Measurements from ENCODE around the gene EXOC1.

Gene EXOC1

DNA sequence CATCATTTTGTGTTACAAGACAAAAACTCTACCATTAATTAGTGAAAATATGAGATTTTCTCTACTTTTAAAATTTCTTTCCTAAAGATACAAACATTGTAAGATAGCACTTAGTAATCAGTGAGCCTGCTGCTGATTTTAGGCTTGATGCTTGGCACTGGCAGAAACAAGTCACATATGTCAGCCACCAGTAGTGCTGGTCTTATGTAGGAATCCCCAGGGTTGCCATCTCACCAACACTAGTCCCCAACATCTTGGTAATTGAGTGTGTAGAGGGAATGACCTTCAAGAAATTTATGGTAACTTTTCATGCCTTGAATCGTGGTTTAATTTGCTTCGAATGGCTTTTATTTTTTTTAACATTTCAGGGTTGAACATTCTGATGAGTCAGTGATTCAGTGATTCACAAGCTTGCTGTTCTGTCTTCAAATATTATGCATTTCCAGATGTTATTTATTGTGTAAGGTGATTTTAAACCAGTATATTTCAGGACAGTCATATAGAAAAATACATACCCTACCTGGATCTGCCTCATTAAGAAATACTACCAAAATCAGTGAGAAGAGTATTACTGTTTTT lies 11.9 kb downstream of the EXOC1 start:
- TF ChIP-seq, protein P1, sequence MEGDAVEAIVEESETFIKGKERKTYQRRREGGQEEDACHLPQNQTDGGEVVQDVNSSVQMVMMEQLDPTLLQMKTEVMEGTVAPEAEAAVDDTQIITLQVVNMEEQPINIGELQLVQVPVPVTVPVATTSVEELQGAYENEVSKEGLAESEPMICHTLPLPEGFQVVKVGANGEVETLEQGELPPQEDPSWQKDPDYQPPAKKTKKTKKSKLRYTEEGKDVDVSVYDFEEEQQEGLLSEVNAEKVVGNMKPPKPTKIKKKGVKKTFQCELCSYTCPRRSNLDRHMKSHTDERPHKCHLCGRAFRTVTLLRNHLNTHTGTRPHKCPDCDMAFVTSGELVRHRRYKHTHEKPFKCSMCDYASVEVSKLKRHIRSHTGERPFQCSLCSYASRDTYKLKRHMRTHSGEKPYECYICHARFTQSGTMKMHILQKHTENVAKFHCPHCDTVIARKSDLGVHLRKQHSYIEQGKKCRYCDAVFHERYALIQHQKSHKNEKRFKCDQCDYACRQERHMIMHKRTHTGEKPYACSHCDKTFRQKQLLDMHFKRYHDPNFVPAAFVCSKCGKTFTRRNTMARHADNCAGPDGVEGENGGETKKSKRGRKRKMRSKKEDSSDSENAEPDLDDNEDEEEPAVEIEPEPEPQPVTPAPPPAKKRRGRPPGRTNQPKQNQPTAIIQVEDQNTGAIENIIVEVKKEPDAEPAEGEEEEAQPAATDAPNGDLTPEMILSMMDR (conservative IDR thresholded peaks at IDR 0.05; ENCODE audit: low read depth), result no peak
- H3K27ac ChIP-seq, result no peak overlapping the region
- ChIA-PET CTCF (interaction anchor here (0.5 kb wide), 1 partner anchor 894 kb away, joined by 3 read pairs; no protein-coding TSS in a partner anchor), POLR2A (ENCODE audit: low non-redundant PET) (no interaction called here)
- peak; percentile 16 for DNase-seq (ENCODE audit: low spot score)

DNA sequence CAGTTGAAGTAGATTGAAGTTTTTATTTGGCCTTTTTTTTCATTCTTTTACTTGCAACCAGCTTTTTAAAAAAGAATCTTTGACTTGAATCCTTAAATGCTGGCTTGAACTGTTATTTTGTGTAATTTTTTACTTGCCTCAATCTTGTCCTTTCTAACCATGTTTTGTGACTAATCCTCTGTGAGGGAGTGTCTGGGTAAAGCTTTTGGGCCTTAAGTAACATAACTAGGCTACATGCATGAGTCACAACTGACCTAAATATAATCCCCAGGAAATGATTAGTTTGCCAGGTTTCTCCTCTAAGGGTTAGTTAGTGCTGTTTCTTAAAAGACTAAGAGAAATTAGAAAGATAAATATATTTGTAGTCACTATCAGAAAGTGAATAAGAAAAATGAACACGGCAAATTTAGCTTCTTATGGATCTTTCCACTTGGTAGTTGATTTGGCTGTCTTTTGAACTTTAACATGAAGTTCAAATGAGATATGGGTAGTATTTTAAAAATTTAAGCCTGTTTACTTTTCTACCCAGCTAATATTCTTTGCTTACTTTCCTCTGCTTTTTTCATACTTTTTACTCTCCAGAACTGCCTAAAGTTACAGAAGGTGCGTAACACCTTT lies 13.0 kb downstream of the EXOC1 start:
- TF ChIP-seq, protein P1 (conservative IDR thresholded peaks at IDR 0.05; ENCODE audit: low read depth), result no peak
- CTCF ChIA-PET, result interaction anchor here (0.6 to 1.4 kb wide), 6 partner anchors 11 to 895 kb away, joined by 3 to 8 read pairs (median 4); no protein-coding TSS in a partner anchor
- POLR2A ChIA-PET (ENCODE audit: low non-redundant PET), result interaction anchor here (0.6 kb wide), 1 partner anchor 268 kb away, joined by 17 read pairs; no protein-coding TSS in a partner anchor
- no peak overlapping the region for H3K27ac ChIP-seq
- peak; percentile 74 for DNase-seq (ENCODE audit: low spot score)

DNA sequence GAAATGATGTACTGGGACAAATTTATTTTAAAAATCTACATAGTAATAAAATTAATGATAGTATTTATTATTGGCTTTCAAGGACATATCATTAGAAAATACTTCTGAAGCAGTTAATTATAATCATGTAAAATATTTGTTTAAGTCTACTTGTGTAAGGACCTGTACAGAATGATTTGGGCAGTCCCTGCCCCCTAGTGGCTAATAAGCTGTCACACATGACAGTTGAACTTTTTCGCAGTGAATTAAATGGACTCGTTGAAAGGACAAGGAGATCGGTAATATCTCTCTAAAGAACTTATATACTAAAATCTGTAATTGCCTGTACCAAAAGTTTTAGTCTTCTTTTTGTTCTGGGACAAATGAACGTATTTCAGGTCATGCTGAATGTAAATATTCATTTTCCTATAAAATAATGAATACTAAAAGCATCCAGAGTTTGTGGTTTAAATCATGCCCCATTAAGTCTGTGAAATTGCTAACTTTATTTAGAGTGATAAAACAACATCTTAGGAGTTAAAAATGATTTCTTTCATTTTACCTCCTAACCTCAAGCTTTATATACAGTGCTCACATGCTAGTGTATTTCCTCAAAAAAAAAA lies 13.6 kb downstream of the EXOC1 start:
- TF ChIP-seq, protein P1 (conservative IDR thresholded peaks at IDR 0.05; ENCODE audit: low read depth), result peak; percentile 83
- POLR2A ChIA-PET (ENCODE audit: low non-redundant PET), result no interaction called here
- H3K27ac ChIP-seq, result no peak overlapping the region
- CTCF ChIA-PET, result interaction anchor here (0.6 to 1.4 kb wide), 10 partner anchors 10 to 519 kb away, joined by 3 to 12 read pairs (median 3); partner anchors contain the start of gene EXOC1
- DNase-seq (ENCODE audit: low spot score), result peak; percentile 29

DNA sequence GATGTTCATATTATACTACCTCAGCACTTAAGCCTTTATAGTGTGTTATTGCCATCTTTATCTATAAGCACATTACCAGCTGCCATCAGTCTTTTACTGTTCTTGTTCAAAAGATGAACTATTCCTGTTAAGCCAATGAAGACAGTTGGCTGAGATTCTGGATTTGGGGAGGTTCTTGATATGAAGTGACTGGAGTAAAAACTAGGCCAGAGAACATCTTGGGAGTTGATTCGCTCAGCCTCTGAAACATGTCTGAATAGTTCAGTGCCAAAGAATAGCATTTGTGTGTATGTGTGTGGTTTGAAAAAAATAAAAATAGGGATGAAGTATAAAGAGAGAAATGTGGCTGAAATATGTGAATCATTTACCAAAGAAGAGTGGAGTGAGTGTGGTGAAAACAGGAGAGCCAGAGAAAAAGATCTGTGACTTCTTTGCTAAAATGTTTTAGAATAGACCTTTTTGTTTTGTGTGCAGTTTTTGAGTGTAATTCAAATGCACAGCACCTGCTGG lies 15.2 kb downstream of the EXOC1 start:
- TF ChIP-seq, protein P1 (conservative IDR thresholded peaks at IDR 0.05; ENCODE audit: low read depth), result no peak
- CTCF ChIA-PET, result no interaction called here
- DNase-seq (ENCODE audit: low spot score), result no peak
- no peak overlapping the region for H3K27ac ChIP-seq
- POLR2A ChIA-PET (ENCODE audit: low non-redundant PET), result no interaction called here

DNA sequence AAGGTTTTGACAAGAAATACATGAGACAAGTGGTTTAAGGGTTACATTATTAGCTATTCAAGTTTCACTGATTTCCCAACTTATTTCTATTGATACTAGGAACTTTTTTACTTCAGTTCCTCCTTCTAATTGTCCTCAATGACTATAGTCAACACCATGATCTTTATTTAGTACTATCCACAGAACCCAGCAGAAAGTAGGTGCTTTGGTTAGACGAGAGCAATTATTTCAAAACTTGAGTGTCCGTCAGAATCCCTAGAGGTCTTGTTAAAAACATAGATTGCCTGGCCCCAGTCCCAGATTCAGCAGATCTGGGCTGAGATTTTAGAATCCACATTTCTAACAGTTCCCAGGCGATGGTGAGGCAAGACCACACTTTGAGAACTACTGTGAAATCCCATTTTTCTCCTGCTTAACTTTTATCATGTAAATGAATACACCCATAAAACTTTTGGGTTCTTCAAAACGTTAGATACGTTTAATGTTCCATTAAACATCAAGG lies 17.9 kb downstream of the EXOC1 start:
- ChIA-PET POLR2A (ENCODE audit: low non-redundant PET) (no interaction called here), CTCF (interaction anchor here (0.6 kb wide), 1 partner anchor 426 kb away, joined by 4 read pairs; no protein-coding TSS in a partner anchor)
- no peak overlapping the region for H3K27ac ChIP-seq

DNA sequence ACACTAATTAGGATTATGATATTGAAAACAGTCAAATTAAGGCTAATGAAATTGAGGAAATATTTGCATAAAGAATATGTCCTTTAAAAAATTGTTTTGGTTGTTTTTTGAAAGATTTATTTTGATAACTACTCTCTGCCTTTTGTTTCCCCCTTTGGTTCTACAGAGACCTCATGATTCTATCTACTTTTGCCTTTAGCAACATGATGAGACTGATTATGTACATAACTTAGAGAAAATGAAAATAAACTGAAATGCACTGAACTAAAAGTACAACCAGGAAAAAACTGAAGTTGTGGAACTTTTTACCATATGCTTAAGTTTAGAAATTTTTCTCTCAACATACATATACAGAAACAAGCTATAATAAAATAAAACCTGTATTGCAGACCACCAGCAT lies 21.4 kb downstream of the EXOC1 start:
- ChIA-PET CTCF (no interaction called here), POLR2A (ENCODE audit: low non-redundant PET) (no interaction called here)
- no peak overlapping the region for H3K27ac ChIP-seq
- DNase-seq (ENCODE audit: low spot score), result no peak
- TF ChIP-seq, protein P1 (conservative IDR thresholded peaks at IDR 0.05; ENCODE audit: low read depth), result no peak

More for the DNA sequence above, 17.9 kb downstream of the EXOC1 start:
- TF ChIP-seq, protein P1 (conservative IDR thresholded peaks at IDR 0.05; ENCODE audit: low read depth), result no peak
- no peak for DNase-seq (ENCODE audit: low spot score)

Measured in RWPE1 (cell line).